GM21619 (cell line): ENCODE data around the gene ZXDC.
A peak's percentile ranks its signal among the peaks of the same experiment; 100 is the strongest.

Experiments
- ATAC-seq: cut with Tn5 transposase; IDR thresholded peaks from one replicate; pipeline ENCODE4 v1.9.1; 2021; ENCODE audit not compliant: unreplicated experiment

ZXDC gene

DNA sequence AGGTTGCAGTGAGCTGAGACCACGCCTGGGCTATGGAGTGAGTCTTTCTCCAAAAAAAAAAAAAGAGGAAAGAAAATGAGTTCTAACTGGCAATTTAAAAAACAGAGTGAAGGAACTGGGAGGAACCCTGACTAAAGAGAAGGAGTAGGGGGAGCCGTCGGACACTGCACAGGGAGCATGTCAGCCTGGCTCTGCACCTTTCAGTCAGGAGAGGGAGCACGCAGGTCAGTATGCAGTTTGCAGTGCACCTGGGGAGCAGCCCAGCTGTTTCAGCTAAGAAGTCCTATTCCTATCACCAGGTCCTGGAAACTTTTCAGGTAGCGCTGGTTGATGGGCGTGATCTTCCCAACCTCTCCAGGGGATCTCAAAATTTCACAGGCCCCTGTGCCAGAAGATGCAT is 14.9 kb upstream of the ZXDC start:
- no peak for ATAC-seq

DNA sequence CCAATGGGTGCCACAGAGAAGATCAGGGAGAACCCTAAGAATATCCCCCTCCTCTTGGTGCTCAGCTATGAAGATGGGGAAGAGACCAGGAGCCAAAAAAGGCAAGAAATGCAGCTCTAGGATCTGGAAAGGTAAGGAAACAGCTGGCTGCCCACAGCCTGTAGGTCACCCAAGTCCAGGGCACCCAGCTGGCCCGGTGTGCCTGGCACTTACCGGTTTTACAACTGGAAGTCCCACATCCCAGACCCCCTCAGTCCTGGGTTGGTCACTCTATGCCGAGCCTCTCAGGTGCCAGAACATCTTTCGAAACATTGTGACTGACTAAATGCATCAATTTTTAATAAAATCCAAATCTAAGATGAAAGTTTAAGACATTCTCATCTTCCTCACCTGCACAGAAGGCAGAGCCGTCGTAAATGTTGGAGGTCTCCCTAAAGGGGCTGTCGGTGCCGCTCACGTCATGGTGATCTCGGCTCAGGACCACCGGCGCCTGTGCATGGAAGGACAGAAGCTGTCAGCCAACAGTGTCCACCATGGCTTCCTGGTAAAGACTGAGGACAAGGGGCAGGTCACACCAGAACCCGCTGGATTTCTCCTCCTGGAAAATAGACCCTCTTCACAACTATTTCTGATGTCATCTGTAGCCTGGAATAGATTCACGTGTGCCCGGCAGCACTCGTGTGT is 13.3 kb upstream of the ZXDC start:
- no peak for ATAC-seq

DNA sequence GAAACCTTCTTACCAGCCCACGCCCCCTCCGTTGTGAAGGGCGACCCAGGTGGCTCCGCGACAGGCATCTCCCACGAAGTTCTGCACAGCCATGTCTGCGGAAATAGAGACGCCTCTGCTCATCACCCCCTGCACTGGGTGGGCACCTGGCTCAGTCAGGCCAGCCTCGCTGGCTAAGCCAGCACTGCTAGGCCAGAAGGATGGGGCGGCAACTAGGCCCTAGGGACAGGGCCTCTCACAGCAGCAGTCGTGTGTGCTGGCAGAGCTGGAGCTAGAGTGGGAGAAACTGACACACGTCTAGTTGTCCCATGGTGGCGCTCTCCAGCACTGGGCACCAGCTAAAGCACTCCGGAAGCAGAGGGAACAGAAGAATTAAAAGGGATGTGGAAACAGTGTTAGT is 12.5 kb upstream of the ZXDC start:
- no peak for ATAC-seq

DNA sequence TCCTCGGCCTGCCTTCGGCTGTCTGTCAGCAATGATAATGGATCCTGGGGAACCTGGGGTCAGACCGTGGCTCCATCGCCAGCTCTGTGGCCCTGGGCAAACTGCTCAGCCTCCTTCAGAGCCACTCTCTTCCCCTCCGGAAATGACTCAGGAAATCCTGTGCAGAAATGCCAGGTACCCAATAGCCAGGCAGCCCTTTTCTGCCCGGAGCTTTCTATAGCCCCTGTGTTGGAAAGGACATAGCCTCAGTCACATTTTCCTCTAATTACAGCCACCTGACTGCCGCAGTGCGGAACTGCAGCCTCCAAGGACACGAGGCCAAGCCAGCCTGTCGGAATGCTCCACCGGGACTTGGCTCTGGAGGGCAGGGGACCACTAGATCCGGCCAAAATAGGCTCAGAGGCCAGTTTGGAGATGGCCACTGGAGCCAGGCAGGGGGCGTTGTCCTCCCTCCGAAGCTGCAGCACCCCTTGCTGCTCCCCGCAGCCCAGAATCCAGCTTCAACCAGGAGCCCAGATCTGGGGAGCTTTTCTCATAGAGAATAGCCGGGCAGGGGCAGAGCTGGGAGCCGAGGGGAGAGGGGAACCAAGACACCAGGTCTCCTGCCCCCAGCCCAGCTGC is 11.6 kb upstream of the ZXDC start:
- no peak for ATAC-seq

DNA sequence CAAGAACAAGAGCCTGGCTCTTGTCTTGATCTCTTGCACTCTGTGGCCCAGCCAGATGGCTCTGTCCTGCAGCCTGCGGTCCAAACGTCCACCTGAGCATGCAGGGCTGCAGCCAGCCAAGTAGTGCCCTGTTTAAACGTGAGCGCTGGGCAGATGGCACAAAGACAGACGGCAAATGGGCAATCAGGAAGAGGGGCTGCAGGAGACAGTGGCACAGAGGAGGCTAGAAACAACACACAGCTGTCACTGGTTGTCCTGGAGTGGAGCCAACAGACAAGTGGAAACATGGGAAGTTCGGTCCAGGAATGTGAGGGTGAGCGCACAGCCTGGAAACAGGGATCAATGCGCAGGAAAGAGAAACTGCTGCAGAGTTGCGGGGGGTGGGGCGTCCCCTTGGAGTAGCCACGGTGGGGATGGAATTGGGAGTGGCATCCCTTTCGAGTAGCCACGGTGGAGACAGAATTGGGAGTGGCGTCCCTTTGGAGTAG is 10.7 kb upstream of the ZXDC start:
- ATAC-seq: no peak

DNA sequence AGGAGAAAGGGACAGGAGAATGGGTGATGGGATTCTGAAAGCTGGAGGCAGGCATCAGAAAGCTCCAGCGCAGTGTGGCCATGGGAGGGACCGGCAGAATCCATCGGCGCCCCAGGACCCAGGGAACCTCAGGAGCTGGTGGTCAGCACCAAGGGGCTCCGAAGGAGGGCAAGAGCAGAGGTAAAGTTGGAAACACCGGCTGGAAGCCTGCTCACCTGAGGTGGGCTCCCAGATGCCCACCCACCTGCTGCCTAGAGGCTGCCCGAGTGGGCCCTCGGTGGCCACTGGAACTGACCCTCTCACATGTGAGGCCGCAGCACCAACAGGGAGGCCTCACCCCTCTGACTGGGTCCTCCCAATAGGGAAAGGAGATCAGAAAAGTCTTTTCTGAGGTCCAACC is 10.3 kb upstream of the ZXDC start:
- no peak for ATAC-seq

DNA sequence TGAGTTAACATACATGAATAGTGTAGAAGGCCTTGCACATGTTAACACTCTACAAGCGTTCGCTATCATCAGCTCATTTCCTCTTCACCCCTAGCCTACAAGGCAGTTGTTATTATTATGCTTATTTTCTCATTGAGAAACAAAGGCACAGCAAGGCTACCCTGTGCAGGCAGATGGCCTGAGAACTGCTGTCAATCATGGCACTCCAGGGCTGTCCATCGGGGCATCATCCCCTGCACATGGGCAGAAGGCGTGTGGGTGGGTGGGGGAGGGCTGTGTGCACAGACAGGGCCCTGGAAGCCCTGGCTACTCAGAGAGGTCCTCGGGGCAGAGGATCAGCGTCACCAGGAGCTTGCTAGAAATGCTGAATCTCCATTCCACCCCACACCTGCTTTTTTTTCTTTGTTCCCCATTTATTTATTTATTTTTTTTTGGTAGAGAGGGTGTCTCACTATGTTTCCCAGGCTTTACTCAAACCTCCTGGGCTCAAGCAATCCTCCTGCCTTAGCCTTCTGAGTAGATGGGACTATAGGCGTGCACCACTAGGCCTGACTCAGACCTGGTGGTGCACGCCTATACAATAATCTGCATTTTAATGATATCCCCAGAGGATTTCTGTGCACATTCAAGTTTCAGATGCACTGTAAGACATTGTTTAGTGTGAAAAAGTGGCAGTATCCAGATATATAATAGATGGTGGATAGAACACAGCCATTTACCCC is 9.6 kb upstream of the ZXDC start:
- ATAC-seq: no peak

DNA sequence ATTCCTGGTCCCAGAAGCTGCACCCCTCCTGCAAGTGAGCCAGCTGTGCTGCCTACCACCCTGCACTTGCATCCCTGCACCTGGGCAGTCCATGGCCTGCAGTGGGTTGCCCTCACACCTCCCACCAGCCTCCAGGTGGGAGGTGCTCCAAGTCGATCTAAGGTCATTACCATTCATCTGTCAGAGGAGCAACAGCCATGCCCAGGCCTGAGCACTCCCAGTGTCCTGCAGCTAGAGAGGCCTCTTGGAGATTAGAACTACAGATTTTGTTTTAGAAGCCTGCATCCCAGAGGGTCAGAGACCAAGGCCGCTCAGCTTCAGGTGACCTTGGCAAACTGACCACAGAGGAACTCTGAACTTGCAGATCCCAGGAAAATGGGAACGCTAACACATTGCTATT is 9.0 kb upstream of the ZXDC start:
- ATAC-seq: no peak

DNA sequence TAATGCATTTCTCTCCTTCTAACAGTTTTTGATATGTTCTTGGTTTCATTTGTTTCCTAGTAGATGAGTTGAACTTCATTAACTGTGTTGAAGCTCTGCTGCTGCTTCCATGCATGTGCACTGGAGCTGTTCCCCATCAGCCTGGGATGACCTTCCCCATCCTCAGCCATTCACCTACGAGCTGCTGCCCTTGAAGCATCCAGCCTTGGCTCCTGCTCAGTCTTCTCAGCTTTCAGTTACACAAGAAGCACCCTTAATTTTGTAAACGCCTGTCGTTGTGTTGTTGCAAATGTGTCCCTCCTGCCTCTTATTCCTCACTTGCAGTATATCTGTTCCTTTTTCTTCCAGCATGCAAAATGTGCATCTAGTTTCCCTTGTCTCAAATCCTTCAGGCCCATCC is 8.5 kb upstream of the ZXDC start:
- ATAC-seq: no peak

DNA sequence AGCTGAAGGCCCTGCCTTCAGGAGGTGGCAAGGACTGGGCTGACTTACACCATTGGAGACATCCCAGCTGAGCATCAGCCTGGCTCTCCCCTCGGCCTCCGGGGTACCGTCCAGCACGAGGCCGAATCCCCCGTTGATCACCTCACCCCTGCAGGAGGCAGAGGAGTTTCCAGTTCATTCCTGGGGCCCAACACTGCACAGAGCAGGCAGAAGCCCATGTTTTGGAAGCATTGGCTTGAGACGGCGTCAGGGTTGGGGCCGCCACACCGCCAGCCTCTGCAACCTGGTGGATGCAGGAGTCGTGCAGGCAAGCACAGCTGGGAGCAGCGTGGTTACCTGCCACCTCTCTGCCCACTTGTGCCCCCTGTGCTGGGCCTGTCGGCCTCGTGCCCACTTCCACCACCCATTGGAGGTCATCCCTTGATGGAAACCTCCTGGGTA is 7.7 kb upstream of the ZXDC start:
- ATAC-seq: no peak

DNA sequence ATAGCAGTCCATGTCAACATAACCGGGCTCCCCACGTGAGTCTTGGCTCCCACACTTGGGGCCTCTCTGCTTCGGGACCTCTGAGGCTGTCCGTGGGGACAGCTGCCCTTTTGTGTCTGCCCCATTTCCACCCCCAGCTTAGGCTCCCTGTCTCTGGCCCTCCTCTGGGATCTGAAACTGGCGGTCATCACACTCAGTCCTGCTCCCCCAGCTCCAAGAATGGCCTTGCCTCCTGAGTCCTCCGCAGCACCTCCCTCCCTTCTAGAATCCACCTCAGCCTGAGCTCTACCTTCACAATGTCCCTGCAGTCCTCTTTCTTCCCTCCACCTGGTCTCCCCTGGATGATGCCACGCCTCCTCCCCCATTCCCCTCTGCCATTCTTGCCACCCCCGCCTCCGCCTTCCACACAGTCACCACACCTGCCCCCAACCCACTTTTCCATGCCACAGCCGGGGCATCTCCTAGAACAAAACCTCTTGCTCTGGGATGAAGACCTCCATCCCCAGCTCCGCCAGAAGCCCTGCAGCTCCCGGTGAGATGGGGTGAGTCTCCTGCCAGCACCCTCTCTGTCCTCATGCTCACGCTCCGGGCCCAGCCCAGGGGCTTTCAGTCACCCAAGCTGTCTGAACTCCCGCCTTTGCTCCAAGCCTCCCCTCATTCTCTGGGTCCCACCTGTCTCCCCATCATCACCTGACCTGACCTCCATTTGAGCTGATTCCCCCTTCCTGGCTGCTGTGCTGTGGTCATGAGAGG is 7.0 kb upstream of the ZXDC start:
- ATAC-seq: no peak

DNA sequence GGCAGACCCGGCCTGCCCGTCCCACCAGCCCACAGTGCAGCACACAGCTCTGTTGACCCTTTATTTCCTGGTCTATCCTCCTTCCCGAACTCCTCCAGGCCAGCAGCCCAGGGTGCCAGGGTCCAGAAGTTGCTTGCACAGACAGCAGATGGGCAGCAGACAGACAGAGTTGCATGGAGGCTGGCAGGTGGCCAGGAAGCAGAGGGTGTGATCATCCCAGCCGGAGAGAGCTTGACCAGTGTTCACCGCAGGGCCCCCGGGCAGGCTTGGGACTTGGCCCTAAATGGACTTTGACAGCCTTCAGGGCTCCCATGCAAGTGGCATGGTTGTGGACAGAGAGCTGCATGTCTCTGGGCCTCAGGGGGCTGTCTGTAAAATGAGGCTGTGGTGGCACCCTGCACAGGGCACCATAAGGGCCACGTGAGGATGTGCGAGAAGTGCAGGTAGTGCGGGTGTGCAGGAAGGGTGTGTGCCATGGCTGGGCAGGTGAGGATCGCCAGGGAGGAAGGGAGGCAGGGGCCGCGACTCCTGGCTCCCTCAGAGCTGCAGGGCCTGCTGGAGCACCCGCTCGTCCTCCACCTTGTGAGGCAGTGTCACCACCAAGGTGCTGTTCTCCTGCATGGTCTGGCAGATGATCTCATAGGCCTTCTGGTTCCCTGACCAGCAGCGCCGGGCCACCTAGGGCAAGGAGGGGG is 6.3 kb upstream of the ZXDC start:
- no peak for ATAC-seq

DNA sequence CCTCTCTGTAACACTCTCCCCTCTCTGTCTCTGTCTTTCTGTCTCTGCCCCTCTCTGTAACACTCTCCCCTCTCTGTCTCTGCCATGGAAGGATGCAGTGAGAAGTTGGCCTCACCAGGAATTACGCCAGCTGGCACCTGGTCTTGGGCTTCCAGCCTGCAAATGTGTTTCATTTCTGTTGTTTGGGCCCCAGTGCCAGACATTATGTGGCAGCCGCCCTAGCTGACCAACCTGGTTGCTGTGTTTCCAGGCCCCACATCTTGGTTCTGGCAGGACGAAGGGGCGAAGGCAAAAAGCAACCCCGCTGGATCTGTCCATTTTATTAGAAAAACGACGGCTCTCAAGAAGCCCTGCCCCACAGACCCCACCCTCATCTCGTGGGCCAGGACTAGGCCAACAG is 5.2 kb upstream of the ZXDC start:
- ATAC-seq: no peak

DNA sequence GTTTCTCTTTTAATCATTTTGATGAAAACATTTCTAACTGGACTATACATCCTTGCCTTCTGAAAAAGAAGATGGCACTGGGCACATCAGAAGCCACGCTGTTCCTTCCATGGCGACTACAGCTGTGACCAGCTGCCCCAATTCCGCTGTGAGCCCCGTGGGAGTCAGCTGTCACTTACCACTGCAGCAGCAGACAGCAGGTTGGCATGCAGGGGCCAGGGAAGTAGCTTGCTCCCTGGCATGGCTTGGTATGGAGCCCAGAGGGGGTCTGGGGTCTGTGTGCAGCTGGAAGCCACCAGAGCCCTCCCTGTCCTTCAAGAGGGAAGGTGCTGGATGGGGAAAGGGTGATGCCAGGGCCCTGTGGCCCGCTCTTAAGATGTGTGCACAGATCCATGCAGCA is 4.5 kb upstream of the ZXDC start:
- ATAC-seq: no peak

DNA sequence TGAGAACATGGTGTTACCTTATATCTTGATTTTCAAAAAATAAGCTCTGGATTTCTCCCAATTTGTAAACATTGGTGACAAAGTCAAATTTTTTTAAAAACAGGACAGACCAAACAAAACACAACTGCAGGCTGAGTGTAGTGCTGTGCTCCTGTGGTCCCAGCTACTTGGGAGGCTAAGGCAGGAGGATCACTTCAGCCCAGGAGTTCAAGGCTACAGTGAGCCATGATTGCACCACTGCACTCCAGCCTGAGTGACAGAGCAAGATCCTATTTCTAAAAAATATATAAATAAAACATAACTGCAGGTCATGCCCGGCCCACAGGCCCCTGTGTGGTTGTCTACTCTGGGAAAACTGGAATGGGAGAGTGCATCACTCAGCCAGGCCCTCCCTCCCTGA is 4.0 kb upstream of the ZXDC start:
- no peak for ATAC-seq

DNA sequence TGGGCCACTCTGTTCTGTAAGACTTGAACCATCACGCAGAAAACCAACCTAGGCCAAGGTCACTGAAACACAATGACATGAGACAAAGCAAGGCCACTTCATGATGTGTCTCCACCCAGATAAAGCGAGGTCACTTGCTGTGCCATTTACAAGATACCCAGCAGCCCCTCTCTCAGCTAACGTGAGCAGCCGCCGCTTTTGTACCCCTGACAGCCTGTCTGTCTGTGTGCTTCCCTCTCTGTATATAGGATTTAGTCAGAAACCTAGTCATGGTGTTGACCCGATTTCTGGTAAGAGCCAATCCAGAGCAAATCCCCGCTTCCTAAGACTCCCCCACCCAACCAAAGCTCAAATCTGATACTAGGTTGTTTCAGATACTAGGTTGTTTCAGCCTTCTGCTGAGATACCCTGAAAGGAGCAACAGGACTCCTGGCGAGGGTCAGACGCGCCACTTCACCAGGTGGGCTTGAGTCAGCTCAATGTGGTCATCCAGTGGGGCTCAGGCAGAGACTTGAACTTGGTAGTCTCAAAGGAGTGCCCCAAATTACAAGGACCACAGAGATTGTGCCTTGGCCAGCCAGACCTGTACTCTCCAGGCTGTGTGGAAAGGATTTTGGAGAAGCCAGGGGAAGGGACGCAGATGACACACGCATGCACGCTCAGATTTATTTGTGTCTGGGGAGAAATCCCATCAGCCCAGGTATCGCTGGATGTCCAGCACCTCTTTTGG is 3.1 kb upstream of the ZXDC start:
- no peak for ATAC-seq

DNA sequence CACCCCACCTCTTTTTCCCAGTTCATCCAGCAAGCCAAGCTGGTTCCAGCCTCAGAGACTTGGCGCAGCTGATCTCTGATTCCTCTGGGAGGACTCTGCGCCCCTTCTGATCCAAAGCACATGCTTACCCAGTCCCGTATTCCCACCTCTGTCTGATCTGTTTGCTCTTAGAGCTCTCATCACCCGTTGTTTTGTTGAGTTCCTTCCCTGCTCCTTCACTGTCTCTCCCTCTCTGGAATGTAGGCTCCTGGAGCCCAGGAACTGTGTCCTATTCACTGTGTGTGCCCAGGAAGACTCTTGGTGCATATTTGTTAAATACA is 1.3 kb upstream of the ZXDC start:
- ATAC-seq: no peak

DNA sequence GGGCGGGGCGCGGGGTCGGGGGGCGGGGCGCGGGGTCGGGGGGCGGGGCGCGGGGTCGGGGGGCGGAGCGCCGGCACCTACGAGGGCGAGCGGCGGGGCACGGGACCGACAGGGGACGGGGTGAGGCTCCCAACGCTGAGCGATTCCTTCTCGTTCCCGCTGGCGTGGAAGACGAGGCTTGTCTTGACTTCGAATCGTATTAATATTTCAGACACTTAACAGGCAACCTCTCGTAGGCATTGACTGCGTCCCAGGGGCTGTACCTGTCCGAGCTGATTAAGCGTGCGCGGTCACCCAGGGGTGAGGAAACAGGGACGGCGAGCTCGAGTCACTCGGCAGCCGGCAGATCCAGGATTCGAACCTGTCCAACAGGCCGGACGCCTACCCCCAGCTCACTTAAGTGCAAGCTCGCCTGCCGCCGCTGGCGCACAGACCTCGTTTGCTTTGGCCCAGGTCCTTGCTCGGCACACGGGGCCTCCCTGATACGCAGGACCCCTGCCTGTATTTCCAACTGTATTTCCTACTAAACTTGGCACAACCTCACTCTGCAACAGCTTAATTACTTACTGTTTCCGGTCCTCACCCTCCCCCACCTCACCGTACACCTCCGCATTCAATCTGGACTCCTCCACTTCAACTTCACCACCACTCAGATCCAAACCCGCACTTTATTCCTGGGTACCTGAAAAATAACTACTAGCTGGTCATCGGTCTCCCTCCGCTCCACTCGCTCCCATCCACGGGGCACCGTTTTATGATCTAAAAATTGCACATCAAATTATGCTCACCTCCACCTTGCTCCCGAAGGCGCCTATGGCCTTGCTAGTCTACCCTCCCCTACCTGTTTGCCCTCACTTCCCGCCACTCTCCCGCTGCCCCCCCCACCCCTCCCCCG is 722 bp upstream of the ZXDC start:
- ATAC-seq: peak; percentile 9
